HL-60 (cell line): ENCODE results near the gene RBBP8NL.

Experiments
- CTCF ChIP-seq: IDR thresholded peaks from one replicate; pipeline ENCODE4 v1.5.1; 2011; ENCODE audit warnings: low read length, control low read depth, inconsistent platforms; ENCODE audit not compliant: insufficient read depth
- POLR2AphosphoS5 ChIP-seq: IDR thresholded peaks from 2 replicates; pipeline ENCODE4 v1.6.1; 2012; ENCODE audit warnings: low read depth
- SPI1 ChIP-seq: IDR thresholded peaks from 2 replicates; pipeline ENCODE4 v1.6.1; 2012; ENCODE audit warnings: low read depth, mild to moderate bottlenecking, borderline replicate concordance

DNA sequence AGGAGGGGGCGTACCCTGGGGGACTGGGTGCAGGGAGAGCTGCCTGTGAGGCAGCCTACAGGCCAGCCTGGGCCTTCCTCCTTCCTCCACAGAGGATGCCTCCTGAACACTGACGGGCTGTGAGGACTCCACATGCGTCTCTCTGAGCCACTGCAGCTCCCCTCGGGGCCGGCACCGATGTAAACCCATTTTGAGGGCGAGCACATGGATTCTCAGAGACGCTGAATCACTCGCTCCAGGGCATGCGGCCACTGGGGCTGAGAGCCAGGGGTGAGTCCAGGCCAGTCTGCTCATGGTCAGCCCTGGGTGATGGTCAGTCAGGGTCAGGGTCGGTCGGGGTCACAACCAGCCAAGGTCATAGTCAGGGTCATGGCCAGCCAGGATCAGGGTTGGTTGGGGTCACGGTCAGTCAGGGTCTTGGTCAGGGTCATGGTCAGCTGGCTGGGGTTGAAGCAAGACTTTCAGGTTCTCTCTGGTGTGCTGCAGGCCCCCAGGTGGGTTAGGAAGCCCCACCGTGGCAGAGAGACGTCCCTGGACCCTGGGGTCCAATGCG, 14.7 kb upstream of the RBBP8NL start:
- TF ChIP-seq CTCF (no peak), SPI1 (no peak), POLR2AphosphoS5 (no peak)
